Measurements from ENCODE around the gene EME2.

GRCh38 chr16:1724491-1724890 lies 48.1 kb upstream of the EME2 start:
- TF ChIP-seq CTCF (IDR thresholded peaks at IDR 0.05) (no peak), POLR2A (IDR thresholded peaks at IDR 0.05) (no peak)

Measured in adrenal gland (tissue), 5 donors.